HG02623 (cell line): Measurements from ENCODE around the gene WDFY4.

ENCODE experiments used
- ATAC-seq: cut with Tn5 transposase; IDR thresholded peaks from one replicate; pipeline ENCODE4 v1.9.1; 2021; ENCODE audit warnings: moderate library complexity; ENCODE audit not compliant: unreplicated experiment

WDFY4 gene

GRCh38 chr10:49008505-49009198 is 324.0 kb downstream of the WDFY4 start:
- no peak for ATAC-seq

- no peak for ATAC-seq
These were observed 324.7 kb downstream of the WDFY4 start for GRCh38 chr10:49009199-49009979.

- ATAC-seq, result no peak
These were observed 325.6 kb downstream of the WDFY4 start for GRCh38 chr10:49010295-49010694.

GRCh38 chr10:49010865-49011264 is 326.2 kb downstream of the WDFY4 start:
- ATAC-seq, result no peak

GRCh38 chr10:49011756-49012155 is 327.1 kb downstream of the WDFY4 start:
- ATAC-seq, result no peak

GRCh38 chr10:49012603-49013002 is 327.9 kb downstream of the WDFY4 start:
- no peak for ATAC-seq

- ATAC-seq, result no peak
These were observed 331.0 kb downstream of the WDFY4 start for GRCh38 chr10:49015700-49016099.

GRCh38 chr10:49021685-49022084 is 337.0 kb downstream of the WDFY4 start:
- ATAC-seq, result no peak

GRCh38 chr10:49023071-49023470 is 338.4 kb downstream of the WDFY4 start:
- ATAC-seq, result no peak

GRCh38 chr10:49023752-49024151 is 339.1 kb downstream of the WDFY4 start:
- no peak for ATAC-seq

- no peak for ATAC-seq
These were observed 339.8 kb downstream of the WDFY4 start for GRCh38 chr10:49024484-49024883.

GRCh38 chr10:49025347-49025983 is 340.8 kb downstream of the WDFY4 start:
- no peak for ATAC-seq

GRCh38 chr10:49028639-49029038 is 344.0 kb downstream of the WDFY4 start:
- ATAC-seq, result no peak

- no peak for ATAC-seq
These were observed 345.0 kb downstream of the WDFY4 start for GRCh38 chr10:49029666-49030065.
